Measurements from ENCODE around the gene BTBD6.

BTBD6 gene

GRCh38 chr14:105261781-105262180 lies 13.4 kb downstream of the BTBD6 start:
- Histone ChIP-seq H3K36me3 (no peaks in the 10 kb centered on the region), H3K27me3 (no peaks in the 10 kb centered on the region), H3K27ac (no peak overlapping the region), H3K4me1 (ENCODE audit: control insufficient read depth in 1 of 2, insufficient read depth in 1 of 2, low read depth in 1 of 2, low read length in 1 of 2) (no peaks in the 10 kb centered on the region), H3K4me3 (ENCODE audit: low read depth in 1 of 2, low read length in 1 of 2) (no peak overlapping the region), H3K9me3 (no peaks in the 10 kb centered on the region)
- no peak for TF ChIP-seq CTCF (IDR thresholded peaks at IDR 0.05)

- no peak for TF ChIP-seq CTCF (IDR thresholded peaks at IDR 0.05)
- peaks cover 11% of the 10 kb centered on the region for H3K36me3 ChIP-seq
These were observed 19.7 kb downstream of the BTBD6 start for GRCh38 chr14:105267820-105268548.

GRCh38 chr14:105268736-105269354 lies 20.5 kb downstream of the BTBD6 start:
- H3K27me3 ChIP-seq = no peaks in the 10 kb centered on the region
- H3K27ac ChIP-seq = no peak overlapping the region

More at GRCh38 chr14:105267820-105268548, 19.7 kb downstream of the BTBD6 start:
- Histone ChIP-seq H3K27ac (no peak overlapping the region), H3K4me1 (ENCODE audit: control insufficient read depth in 1 of 2, insufficient read depth in 1 of 2, low read depth in 1 of 2, low read length in 1 of 2) (no peaks in the 10 kb centered on the region), H3K9me3 (no peaks in the 10 kb centered on the region), H3K27me3 (no peaks in the 10 kb centered on the region), H3K4me3 (ENCODE audit: low read depth in 1 of 2, low read length in 1 of 2) (no peak overlapping the region)

GRCh38 chr14:105269405-105269804 lies 21.1 kb downstream of the BTBD6 start:
- Histone ChIP-seq H3K36me3 (peaks cover 11% of the 10 kb centered on the region), H3K27ac (no peak overlapping the region), H3K9me3 (no peaks in the 10 kb centered on the region), H3K27me3 (no peaks in the 10 kb centered on the region), H3K4me1 (ENCODE audit: control insufficient read depth in 1 of 2, insufficient read depth in 1 of 2, low read depth in 1 of 2, low read length in 1 of 2) (no peaks in the 10 kb centered on the region), H3K4me3 (ENCODE audit: low read depth in 1 of 2, low read length in 1 of 2) (no peak overlapping the region)
- TF ChIP-seq CTCF (IDR thresholded peaks at IDR 0.05) = no peak

More at GRCh38 chr14:105268736-105269354, 20.5 kb downstream of the BTBD6 start:
- no peak for TF ChIP-seq CTCF (IDR thresholded peaks at IDR 0.05)
- peaks cover 11% of the 10 kb centered on the region for H3K36me3 ChIP-seq
- no peaks in the 10 kb centered on the region for H3K4me1 ChIP-seq (ENCODE audit: control insufficient read depth in 1 of 2, insufficient read depth in 1 of 2, low read depth in 1 of 2, low read length in 1 of 2)
- H3K4me3 ChIP-seq (ENCODE audit: low read depth in 1 of 2, low read length in 1 of 2) = no peak overlapping the region
- H3K9me3 ChIP-seq = no peaks in the 10 kb centered on the region

- Histone ChIP-seq H3K9me3 (no peaks in the 10 kb centered on the region), H3K4me3 (ENCODE audit: low read depth in 1 of 2, low read length in 1 of 2) (no peak overlapping the region), H3K27ac (no peak overlapping the region), H3K27me3 (no peaks in the 10 kb centered on the region), H3K4me1 (ENCODE audit: control insufficient read depth in 1 of 2, insufficient read depth in 1 of 2, low read depth in 1 of 2, low read length in 1 of 2) (no peaks in the 10 kb centered on the region), H3K36me3 (peaks cover 11% of the 10 kb centered on the region)
- TF ChIP-seq CTCF (IDR thresholded peaks at IDR 0.05) = no peak
These were observed 23.0 kb downstream of the BTBD6 start for GRCh38 chr14:105271224-105271890.
